ENCODE measurements around the gene PYGB.

PYGB gene

DNA sequence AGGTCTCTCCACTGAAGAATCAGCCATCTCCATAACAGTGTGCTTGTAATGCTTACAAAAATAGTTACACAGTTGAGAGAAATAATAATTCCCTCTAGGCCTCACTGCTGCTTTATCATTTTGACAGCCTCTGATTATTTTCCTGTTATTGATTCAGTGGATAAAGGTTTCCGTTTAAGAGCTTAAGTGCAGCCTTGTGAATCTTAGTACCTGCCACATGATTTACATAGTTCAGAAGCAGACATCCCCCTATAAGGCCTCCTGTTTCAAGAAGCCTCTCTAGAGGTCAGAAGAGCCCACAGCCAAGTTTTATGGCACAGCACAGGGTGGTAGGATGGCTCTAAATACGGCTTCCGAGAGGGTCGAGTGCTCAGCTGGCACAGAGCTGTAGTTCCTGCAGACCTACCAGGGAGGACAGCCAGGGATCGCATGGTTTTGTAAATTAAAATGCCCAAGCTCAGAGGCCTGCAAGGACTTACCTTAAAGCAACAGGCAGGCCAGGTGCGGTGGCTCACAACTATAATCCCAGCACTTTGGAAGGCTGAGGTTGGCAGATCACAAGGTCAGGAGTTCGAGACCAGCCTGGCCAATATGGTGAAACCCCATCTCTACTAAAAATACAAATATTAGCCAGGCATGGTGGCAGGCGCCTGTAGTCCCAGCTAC, 17.6 kb upstream of the PYGB start:
- H3K4me1 ChIP-seq (ENCODE audit: control insufficient read depth, insufficient read depth, low read length), result peaks cover 8% of the 10 kb centered on the region; the same call in 1 of the 2 replicates
- TF ChIP-seq ZNF548 (tag by site-specific recombination; IDR thresholded peaks at IDR 0.05) (no peak), SP7 (tag by site-specific recombination; IDR thresholded peaks at IDR 0.05) (peak; percentile 58; the same call in 1 of the 2 replicates), ZNF629 (tag by site-specific recombination; IDR thresholded peaks at IDR 0.05) (no peak), ZNF391 (tag by site-specific recombination; IDR thresholded peaks at IDR 0.05; ENCODE audit: borderline replicate concordance, low read depth) (no peak), GFI1B (tag by site-specific recombination; IDR thresholded peaks at IDR 0.05) (no peak), OSR2 (tag by site-specific recombination; IDR thresholded peaks at IDR 0.05) (peak; percentile 23; the same call in 1 of the 2 replicates), ZNF473 (tag by site-specific recombination; IDR thresholded peaks at IDR 0.05) (no peak), ZBTB1 (tag by site-specific recombination; IDR thresholded peaks at IDR 0.05) (no peak), ZSCAN30 (tag by site-specific recombination; IDR thresholded peaks at IDR 0.05) (no peak)
- TF ChIP-seq, protein P1, sequence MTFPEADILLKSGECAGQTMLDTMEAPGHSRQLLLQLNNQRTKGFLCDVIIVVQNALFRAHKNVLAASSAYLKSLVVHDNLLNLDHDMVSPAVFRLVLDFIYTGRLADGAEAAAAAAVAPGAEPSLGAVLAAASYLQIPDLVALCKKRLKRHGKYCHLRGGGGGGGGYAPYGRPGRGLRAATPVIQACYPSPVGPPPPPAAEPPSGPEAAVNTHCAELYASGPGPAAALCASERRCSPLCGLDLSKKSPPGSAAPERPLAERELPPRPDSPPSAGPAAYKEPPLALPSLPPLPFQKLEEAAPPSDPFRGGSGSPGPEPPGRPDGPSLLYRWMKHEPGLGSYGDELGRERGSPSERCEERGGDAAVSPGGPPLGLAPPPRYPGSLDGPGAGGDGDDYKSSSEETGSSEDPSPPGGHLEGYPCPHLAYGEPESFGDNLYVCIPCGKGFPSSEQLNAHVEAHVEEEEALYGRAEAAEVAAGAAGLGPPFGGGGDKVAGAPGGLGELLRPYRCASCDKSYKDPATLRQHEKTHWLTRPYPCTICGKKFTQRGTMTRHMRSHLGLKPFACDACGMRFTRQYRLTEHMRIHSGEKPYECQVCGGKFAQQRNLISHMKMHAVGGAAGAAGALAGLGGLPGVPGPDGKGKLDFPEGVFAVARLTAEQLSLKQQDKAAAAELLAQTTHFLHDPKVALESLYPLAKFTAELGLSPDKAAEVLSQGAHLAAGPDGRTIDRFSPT (tag by site-specific recombination; IDR thresholded peaks at IDR 0.05), result no peak
- TF ChIP-seq, protein P2, sequence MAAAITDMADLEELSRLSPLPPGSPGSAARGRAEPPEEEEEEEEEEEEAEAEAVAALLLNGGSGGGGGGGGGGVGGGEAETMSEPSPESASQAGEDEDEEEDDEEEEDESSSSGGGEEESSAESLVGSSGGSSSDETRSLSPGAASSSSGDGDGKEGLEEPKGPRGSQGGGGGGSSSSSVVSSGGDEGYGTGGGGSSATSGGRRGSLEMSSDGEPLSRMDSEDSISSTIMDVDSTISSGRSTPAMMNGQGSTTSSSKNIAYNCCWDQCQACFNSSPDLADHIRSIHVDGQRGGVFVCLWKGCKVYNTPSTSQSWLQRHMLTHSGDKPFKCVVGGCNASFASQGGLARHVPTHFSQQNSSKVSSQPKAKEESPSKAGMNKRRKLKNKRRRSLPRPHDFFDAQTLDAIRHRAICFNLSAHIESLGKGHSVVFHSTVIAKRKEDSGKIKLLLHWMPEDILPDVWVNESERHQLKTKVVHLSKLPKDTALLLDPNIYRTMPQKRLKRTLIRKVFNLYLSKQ (tag by site-specific recombination; IDR thresholded peaks at IDR 0.05; ENCODE audit: borderline replicate concordance), result no peak
- TF ChIP-seq, protein P3, sequence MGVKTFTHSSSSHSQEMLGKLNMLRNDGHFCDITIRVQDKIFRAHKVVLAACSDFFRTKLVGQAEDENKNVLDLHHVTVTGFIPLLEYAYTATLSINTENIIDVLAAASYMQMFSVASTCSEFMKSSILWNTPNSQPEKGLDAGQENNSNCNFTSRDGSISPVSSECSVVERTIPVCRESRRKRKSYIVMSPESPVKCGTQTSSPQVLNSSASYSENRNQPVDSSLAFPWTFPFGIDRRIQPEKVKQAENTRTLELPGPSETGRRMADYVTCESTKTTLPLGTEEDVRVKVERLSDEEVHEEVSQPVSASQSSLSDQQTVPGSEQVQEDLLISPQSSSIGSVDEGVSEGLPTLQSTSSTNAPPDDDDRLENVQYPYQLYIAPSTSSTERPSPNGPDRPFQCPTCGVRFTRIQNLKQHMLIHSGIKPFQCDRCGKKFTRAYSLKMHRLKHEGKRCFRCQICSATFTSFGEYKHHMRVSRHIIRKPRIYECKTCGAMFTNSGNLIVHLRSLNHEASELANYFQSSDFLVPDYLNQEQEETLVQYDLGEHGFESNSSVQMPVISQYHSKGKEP (tag by site-specific recombination; IDR thresholded peaks at IDR 0.05), result no peak
- TF ChIP-seq, protein P4, sequence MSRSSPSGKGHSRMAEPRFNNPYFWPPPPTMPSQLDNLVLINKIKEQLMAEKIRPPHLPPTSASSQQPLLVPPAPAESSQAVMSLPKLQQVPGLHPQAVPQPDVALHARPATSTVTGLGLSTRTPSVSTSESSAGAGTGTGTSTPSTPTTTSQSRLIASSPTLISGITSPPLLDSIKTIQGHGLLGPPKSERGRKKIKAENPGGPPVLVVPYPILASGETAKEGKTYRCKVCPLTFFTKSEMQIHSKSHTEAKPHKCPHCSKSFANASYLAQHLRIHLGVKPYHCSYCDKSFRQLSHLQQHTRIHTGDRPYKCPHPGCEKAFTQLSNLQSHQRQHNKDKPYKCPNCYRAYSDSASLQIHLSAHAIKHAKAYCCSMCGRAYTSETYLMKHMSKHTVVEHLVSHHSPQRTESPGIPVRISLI (tag by site-specific recombination; IDR thresholded peaks at IDR 0.05), result no peak
- TF ChIP-seq, protein P5, sequence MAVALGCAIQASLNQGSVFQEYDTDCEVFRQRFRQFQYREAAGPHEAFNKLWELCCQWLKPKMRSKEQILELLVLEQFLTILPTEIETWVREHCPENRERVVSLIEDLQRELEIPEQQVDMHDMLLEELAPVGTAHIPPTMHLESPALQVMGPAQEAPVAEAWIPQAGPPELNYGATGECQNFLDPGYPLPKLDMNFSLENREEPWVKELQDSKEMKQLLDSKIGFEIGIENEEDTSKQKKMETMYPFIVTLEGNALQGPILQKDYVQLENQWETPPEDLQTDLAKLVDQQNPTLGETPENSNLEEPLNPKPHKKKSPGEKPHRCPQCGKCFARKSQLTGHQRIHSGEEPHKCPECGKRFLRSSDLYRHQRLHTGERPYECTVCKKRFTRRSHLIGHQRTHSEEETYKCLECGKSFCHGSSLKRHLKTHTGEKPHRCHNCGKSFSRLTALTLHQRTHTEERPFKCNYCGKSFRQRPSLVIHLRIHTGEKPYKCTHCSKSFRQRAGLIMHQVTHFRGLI (tag by site-specific recombination; IDR thresholded peaks at IDR 0.05), result no peak
- TF ChIP-seq, protein P6, sequence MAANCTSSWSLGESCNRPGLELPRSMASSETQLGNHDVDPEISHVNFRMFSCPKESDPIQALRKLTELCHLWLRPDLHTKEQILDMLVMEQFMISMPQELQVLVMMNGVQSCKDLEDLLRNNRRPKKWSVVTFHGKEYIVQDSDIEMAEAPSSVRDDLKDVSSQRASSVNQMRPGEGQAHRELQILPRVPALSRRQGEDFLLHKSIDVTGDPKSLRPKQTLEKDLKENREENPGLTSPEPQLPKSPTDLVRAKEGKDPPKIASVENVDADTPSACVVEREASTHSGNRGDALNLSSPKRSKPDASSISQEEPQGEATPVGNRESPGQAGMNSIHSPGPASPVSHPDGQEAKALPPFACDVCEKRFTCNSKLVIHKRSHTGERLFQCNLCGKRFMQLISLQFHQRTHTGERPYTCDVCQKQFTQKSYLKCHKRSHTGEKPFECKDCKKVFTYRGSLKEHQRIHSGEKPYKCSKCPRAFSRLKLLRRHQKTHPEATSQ (tag by site-specific recombination; IDR thresholded peaks at IDR 0.05), result no peak
- TF ChIP-seq, protein P7, sequence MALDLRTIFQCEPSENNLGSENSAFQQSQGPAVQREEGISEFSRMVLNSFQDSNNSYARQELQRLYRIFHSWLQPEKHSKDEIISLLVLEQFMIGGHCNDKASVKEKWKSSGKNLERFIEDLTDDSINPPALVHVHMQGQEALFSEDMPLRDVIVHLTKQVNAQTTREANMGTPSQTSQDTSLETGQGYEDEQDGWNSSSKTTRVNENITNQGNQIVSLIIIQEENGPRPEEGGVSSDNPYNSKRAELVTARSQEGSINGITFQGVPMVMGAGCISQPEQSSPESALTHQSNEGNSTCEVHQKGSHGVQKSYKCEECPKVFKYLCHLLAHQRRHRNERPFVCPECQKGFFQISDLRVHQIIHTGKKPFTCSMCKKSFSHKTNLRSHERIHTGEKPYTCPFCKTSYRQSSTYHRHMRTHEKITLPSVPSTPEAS (tag by site-specific recombination; IDR thresholded peaks at IDR 0.05), result no peak
- ChIA-PET CTCF (interaction anchor here (0.6 to 1.3 kb wide), 3 partner anchors 17 to 167 kb away, joined by 3 read pairs; partner anchors contain the start of gene PYGB), POLR2A (no interaction called here)
- no peak overlapping the region for H3K4me3 ChIP-seq (ENCODE audit: low read depth, low read length)
- H3K36me3 ChIP-seq (ENCODE audit: control insufficient read depth in 2 of 2, insufficient read depth in 1 of 2, low read length in 2 of 2), result peaks cover 0 to 11% of the 10 kb centered on the region in 2 experiments; a peak in 1 of 3 replicates
- no peak overlapping the region for H3K27ac ChIP-seq (ENCODE audit: extremely low read depth, low read depth, low read length)
- H3K9me3 ChIP-seq (ENCODE audit: control insufficient read depth, insufficient read depth, low read depth, low read length), result no peaks in the 10 kb centered on the region
